ENCODE results near the gene TCF4.

TCF4 gene

DNA sequence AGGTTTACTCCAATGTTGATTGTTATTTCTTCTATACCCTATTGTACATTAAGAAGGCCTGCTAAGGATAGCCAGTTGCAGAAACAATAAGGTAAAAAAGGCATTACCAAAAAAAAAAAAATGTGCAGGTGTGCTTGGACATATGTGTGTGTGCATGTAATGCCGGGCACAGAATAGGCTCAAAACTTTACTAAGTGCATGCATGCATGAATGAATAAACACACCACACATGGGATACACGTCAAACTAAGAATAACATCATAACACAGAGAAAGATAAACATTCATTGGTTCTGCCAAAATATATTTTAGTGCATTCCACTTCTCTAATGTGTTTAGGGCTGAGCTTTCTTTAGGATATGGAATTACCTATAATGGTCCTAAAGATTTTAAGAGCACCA is 298.2 kb downstream of the TCF4 start:
- DNase-seq (ENCODE audit: low read depth): no peak

DNA sequence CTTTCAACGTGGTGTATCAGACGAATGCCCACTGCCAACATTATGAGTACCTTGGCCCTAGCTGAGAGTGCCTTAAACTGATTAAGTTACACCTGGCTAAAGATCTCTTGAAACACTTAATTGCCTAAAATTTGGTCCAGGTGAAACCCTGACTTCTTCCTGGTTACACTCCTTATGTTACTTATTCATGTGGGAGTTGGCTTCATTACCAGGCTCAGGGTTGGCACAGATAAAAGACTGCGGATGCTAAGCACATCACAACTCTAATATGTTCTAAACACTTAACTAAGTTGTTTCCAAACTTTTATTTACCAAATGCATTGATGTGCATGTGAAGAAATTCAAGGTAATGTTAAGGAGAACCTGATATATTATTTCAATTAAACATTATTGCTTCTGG is 298.9 kb downstream of the TCF4 start:
- DNase-seq (ENCODE audit: low read depth): no peak

DNA sequence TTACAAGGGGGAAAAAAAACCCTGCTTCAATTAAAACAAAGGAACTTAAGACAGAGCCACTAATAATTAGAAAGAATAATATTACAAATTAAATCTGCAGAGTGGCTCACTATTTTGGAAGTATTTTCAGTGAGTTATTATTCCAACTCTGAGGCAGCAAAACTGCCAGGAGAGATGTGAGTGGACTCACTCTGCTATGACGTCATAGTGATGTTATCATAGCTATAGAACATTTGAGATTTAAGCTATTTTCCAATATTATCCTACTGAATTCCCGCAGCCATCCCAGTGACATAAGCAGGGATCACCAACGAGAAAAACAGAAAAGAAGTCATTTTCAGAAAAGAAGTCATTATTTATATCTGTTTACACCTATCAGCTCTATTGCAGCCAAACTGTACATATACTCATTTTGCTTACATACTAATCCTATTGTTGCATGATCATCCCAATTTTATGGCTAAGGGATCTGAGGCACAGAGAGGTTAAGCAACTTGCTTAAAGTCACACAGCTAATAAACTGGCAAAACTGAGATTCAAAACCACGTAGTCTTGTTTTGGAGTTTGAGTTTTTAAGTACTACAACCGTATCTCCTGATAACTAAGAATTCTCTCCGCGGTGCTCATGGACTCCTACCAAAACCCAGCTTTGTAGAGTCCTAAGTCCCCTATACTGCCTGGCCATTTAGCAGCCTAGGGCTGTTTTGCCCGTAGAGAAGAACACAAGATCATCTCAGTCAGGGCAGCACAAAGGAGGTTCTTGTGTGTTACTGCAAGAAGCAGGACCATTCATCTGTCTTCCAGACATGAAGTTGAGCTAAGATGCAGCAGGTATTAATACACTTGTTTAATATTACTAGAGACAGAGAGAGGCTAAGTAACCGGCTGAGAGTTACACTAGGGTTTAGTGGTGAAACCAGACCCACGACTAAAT is 299.8 kb downstream of the TCF4 start:
- DNase-seq (ENCODE audit: low read depth): no peak

DNA sequence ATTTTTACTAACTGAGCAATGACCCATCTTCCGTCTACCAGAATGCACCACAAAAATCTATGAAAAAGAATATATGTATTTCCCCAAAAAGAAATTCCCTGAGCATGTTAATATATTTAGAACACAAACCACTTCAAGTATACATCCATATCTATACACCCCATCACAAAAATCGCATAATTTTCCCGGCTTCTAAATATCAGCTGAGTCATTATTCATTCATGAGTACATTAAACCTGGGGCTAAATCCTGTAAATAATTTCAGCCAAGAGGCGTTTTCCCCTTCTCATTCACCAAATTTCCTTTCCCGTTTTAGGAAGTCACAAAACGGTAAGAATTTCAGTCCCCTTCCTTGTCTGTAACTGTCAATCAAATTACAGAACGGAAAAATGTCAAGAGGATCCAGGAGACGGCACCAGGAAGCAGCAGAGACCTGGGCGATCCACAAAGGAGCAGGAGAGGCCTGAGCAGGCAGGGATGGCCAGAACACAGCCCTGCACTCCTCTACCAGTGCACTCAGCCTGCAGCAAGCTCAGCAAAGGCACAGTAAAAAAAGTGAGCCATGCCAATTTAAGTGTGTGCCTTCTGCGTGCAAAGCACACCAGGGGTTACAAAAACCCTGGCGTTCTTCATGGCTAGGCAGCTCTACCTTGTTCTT is 300.7 kb downstream of the TCF4 start:
- no peak for DNase-seq (ENCODE audit: low read depth)

DNA sequence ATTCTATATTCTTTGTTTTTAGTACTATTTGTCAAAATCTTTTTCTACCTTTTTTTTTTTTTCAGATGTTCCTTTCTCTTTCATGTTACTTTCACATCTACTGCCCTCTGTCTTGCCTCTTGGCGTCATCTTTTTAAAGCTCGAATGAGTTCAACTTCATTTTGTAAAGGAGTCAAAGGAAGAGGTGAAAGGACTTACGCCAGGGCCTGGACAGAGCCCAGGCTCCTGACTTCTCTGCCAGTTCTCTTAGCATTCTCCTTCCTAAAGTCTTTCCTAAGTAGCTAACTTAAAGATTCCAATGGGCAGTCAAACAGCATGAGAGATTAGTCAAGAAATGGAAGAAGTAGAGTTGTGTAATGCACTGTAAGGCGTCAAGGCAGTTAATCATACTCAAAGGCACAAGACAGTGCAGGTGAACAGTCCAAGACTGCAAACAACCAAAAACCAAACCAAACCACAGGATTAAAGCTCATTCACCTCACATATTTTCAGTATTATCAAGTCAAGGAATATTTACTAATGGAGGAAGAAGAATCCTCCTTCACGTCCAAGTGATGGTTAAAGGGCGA is 301.7 kb downstream of the TCF4 start:
- DNase-seq (ENCODE audit: low read depth): no peak

DNA sequence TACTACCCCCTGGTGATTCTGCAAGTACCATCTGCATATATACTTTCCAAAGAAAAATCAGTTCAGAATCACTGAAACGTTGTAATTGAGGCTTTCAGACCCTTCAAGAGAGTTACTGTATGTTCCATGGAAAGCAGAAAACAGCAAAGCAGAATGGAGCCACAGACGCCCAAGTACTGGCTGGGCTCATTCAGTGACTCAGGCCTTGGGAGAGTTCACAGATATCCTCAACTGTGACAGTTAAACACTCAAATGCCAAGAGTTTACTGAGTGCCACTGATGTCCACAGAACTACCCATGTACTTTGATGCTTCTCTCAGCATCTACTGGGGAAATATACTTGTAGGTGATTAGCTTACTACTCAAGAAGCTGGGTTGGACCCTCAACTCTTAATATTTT is 303.4 kb downstream of the TCF4 start:
- DNase-seq (ENCODE audit: low read depth): no peak

DNA sequence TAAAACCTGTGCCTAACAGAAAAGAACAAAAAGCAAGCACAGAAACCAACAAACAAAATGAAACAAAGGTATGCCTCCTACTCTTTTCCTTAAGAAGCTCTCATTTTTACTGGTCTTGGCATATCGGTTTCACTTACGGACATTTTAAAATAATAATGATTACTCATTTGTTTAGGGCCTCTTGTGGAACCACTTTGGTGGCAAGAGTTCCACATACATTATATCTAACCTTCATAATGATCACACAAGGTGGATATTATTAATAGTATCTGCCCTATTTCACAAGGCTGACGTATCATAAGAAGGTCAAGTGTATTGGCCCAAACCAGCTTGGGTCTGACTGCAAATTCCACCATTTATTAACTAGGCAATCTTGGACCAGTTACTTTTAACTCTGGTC is 304.7 kb downstream of the TCF4 start:
- no peak for DNase-seq (ENCODE audit: low read depth)

DNA sequence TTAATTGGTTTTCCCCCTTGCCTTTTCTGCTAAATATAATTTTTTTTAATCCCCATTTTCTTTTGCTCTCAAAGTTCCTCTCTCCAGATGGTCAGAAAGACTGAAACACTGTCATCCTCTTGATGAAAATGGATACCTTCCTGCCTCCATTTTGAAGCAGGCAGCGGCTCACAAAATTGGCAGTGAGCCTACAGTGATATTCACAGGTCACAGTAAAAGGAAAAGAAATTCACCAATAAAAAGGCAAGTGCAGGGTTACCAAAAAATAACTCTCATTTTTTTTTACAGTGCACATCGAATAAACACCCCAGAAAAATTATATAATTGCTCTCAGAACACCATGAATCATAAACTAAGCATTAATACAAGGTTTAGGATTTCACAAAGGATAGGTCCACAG is 307.5 kb downstream of the TCF4 start:
- no peak for DNase-seq (ENCODE audit: low read depth)

DNA sequence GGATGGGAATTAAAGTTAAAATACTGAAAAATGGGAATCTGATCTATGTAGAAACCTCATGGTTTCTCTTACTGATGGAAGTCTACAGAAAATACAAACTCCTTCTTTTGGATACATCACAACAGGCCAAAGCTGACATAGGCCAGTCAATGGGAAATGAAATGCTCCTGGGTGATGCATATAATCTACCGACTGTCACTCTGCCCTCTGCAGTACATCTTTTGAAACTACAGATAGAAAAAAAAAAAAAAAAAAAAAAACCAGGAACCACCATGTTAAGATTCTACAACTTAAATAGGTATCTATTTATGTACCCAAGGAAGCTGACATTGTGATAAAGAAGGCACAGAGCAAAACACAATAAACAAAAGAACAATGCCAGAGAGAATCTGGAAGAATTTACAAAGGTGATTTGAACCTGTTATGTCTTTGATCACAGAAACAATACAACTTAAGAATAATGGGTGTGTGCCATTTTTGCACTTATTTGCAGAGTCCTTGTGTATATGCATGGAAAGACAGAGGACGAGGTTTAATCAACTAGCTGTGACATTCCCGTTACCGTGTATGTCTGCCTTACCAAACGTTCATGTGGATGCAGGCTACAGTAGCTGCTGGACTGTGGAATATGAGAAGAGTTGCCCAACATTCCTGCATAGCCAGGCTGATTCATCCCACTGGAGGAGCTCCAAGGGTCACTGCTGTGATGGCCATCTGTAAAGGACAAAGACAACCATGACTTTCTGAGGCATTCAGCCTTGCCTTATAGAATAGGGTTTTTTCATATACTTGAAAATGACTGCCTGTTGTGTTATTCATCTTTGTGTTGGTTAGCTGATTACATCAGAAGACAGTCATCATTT is 312.7 kb downstream of the TCF4 start:
- no peak for DNase-seq (ENCODE audit: low read depth)

DNA sequence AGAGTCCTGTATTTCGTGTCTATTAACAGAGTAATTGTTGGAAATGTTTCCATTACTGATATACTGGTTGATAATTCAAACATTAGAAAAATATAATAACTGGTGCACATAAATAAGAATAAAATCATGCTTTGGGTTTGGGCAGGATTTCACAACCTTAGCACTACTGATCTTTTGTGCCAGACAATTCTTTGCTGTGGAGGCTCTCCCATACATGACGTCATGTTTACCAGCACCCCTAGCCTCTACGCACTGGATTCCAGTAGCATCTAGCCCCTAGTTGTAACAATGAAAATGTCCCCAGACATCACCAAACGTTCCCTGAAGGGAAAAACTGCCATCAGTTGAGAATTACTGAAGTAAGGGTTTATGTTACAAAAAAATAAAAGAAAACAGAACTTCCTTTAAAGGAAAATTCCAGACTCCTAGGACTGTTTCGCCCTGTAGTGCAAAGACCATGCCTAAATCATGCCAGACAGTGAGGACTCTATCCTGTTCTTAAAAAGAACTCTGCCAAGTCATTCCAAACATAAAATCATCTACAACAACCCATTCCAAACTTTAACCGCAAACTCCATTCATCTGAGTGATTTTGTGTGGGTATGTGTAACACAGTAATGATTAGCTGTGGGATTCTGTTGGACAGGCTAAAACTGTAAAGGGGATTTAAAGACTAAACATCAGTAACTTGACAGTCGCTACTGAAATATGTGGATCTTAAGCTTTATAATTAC is 315.3 kb downstream of the TCF4 start:
- DNase-seq (ENCODE audit: low read depth): no peak

DNA sequence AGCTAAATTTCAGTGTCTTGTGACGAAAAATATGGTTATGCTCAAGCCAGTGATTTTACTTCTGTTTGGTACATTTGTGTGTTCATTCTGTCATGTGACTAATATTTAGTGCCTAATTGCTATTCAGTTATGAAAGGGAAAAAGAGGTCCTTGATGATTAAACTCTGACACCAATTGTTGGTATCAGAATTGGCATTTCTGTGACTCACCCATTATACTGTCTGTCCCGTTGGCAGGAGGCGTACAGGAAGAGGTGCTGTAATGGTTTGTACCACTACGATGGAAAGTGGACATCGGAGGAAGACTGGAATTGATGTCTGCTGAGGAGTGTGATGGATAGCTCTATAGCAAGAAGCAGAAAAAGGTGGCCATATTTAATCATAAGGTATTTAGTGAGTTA is 318.4 kb downstream of the TCF4 start:
- DNase-seq (ENCODE audit: low read depth): no peak

DNA sequence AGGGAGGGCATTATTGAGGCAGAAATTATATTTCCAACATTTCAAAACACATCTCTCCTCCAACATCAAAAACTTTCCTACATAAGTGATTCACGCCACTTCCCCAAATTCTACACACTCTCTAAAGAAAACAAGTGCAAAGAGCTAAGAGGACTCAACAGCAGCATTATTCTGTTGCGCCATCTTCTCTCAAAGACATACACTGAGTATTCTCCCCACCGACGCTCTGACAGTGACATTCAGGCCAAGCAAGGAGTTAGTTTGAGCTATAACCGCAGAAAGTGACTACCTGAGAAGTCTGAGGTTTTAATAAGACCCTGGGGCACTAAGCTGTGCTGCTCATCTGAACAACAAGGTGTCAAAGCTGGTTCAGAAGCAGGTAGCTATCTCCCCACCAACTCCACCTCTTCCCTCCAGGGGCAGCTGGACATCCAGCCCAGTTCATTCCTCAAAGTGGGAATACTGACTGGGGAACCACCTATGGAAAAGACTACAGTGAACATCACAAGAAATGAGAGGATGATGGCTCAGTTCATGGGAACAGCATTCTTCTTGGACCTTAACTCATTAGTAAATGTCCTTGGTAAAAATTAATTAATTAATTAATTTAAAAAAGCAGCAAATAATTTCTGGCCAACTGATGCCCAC is 319.2 kb downstream of the TCF4 start:
- DNase-seq (ENCODE audit: low read depth): no peak

DNA sequence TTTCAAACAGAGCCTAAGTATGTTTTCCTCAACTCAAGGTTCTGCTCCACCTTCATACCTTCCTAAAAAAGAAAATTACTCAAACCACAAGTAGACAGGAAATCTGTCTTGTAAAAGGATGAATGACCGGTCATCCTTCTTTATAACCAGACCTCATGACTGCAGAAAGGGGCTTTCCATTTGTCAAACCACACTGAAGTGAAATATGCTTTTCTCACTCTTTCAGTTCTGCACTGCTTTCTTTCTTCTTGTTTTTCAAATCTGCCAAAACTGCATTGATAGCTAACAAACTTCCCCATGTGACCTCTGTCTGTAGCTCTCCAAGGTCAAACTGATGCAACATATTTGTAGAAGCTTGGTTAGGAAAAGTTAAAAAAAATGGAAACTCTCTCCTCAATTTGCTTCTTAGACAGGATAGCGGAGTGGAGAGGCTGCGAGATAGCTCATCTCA is 319.8 kb downstream of the TCF4 start:
- no peak for DNase-seq (ENCODE audit: low read depth)

DNA sequence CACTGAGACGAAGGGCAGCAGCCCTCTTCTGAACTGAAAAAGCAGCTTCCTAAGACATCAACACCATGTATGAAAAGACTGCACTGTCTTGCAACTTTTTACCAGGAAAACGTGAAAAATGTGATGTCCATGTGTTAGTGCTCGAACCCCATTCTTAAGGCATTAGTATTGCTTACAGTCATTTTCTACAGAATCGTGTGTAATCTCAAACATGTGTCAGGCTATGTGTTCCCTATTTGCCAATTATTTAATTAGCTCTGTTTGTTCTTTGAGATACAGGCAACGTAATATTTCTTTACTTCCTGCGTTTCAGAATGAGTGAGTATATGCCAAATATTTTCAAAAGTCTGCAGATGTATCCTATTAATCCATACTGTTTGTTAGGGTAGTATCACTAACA is 321.0 kb downstream of the TCF4 start:
- DNase-seq (ENCODE audit: low read depth): no peak

DNA sequence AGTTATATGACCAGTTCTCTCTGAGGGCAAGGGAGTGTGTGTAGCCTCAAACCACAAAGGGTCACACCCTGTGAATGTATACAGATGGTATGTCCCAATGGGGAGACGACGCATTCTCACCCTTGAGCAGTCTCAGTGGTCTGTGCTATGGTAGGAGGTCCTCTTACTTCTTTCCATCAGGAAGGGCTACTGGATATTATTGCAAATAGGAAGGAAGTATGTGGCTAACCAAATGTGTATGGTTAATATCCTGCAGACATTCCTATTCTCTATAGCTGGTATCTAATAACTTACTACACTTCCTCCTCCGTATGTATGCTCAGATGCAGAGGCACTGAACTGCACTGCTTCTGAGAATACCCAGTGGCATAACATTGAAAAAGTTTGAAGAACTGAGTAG is 322.0 kb downstream of the TCF4 start:
- DNase-seq (ENCODE audit: low read depth): no peak

DNA sequence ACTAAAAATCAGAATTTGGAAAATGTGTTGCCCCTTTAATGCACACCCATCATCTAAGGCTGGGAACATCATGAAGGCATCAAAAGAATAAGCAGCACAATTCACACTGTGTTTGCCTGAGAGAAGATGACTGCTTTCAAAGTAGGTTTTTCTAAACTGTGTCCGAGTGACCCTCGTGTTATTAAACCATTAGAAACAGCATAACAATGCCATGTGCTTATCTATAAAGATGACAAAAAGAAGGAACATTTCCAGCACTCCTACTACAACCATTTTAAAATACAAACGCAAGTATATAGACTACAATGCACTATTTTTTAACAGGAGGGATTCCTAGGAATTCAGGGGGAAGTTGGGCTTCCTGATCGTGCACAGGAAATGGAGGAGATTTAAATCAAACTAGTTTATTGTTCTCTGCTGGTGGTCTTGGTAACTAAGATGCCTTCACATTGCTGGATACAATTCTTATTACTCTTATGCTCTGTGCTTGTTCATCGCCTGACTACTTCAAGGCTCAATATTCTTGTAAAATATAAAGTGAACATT is 322.8 kb downstream of the TCF4 start:
- DNase-seq (ENCODE audit: low read depth): no peak

DNA sequence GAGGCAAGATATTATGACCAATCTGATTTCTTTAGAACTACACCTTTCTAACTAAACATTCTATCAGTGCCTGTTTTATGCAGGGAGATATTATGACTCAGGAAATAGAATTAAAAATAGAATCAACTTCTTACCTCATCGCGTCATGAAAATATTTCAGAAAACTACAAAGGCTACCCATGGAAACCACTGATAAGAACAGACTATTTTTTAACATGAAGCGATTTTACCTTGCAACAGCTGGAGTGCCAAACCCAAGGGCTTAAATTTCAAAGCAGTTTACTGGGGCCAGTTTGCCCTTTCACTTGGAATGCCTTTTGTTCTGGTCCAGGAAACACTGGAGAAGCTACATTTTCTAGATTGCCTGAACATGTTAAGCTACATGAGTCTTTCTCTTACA is 323.9 kb downstream of the TCF4 start:
- no peak for DNase-seq (ENCODE audit: low read depth)

DNA sequence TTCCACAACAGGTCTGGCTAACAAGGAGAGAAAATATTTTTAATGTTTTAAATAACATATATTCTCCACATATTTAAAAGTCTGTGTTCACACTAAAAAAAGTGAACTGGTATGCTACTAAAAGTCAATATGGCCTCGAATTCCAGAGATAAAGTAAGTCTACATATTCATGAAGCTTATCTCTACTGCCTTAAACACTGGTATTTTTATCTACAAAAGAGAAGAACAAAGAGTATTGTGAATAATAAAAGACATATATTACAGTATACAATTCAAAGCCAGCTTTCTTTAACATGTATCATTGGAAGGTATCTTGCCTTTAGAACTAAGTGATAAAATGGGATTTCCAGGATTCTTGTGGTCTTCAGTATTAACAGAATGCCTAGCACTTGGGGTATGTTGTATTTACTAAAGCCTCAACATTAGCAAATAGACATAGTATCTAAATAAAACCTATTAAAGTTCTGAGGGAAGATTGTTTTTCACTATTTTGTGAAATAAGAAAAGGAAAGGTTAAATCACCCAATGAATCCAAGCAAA is 325.9 kb downstream of the TCF4 start:
- DNase-seq (ENCODE audit: low read depth): no peak

DNA sequence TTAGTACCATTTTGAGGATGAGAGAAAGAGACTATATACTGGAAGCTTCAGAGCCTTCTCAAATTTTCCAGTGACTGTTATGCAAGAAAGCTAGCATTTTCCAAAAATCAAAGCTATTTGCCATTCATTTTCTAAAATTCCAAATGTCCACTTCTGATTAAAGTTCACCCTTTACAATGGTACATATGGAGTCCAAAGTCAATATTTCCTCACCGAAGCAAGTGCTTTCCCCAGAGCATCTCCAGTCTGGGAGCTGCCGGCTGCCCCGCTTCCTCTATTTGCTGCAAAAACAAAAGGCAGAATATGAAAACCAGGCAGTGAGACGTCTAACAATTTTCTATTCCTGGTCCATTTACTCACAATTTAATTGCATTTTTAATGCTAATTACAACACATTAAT is 326.7 kb downstream of the TCF4 start:
- DNase-seq (ENCODE audit: low read depth): no peak

DNA sequence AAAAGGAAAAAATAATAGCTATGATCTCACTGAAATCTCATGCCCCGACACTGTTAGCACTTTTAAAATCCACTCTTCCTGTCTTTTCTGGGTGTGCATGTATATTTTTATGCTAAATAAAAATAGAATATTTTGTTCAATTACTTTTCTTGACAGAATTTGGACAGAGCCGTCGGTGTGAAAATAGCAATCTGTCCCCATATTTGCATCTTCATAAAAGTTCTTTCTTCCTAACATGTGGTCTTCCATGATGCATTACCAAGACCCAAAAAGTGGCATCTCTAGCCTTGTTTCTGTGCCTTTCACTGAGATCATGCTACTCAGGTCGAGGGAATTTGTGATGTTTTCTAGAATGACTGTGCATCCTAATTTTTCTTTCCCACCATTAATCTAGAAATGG is 329.9 kb downstream of the TCF4 start:
- no peak for DNase-seq (ENCODE audit: low read depth)

DNA sequence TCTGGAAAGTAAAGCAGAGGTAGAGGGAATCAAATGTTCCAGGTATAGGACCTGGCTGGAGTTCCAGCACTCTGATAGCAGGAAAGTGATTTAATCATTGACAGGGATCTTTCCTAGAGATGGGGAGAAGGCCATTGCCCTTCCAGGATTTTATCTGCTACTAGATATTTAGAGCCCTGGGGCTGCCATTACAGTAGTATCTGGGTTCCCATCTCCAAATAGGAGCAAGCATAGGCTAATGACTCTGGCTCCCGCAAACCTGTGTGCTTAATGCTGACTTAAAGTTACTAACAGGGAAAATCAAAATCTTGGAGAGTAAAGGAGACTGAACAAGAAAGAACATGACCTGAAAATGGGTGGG is 331.1 kb downstream of the TCF4 start:
- no peak for DNase-seq (ENCODE audit: low read depth)

Data from activated T-cell treated with anti-CD3 and anti-CD28 coated beads for 1 hour (primary cell).